ENCODE data around the gene LAMC3.

GRCh38 chr9:131103024-131103423, 94.0 kb downstream of the LAMC3 start:
- TF ChIP-seq EZH2 (IDR thresholded peaks at IDR 0.05) (no peak), CTCF (IDR thresholded peaks at IDR 0.05) (no peak), EZH2phosphoT487 (IDR thresholded peaks at IDR 0.05) (no peak)

Measured in neural progenitor cell (in vitro differentiated cells).